ENCODE results near the gene RMC1. TPM values are rescaled to one million over a fixed set of nuclear protein-coding genes. Genes with fewer than 3 reads are reported as not detected.

RMC1 gene
- total and polyA plus RNA-seq, 2 of the 13 experiments (the other 11 are each of a cell fraction or from before 2014, with no cell fraction given): 9.4 to 19.5 TPM

GRCh38 chr18:23565916-23566547, 62.7 kb downstream of the RMC1 start:
- TF ChIP-seq CEBPB (IDR thresholded peaks at IDR 0.05; ENCODE audit: borderline replicate concordance, low read depth, low read length) (peak; percentile 53; the same call in 1 of the 2 replicates), CEBPG (CRISPR knock-in tag; IDR thresholded peaks at IDR 0.05) (peak; percentile 26; the same call in 1 of the 2 replicates)
- TF ChIP-seq, protein P1, sequence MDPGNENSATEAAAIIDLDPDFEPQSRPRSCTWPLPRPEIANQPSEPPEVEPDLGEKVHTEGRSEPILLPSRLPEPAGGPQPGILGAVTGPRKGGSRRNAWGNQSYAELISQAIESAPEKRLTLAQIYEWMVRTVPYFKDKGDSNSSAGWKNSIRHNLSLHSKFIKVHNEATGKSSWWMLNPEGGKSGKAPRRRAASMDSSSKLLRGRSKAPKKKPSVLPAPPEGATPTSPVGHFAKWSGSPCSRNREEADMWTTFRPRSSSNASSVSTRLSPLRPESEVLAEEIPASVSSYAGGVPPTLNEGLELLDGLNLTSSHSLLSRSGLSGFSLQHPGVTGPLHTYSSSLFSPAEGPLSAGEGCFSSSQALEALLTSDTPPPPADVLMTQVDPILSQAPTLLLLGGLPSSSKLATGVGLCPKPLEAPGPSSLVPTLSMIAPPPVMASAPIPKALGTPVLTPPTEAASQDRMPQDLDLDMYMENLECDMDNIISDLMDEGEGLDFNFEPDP (CRISPR knock-in tag; conservative IDR thresholded peaks at IDR 0.05): no peak
- no peak overlapping the region for H3K4me3 ChIP-seq (replicated peaks in 1 of 3; ENCODE audit: insufficient read depth in 1 of 3, low read depth in 2 of 3, low read length in 3 of 3)
- no peaks in the 10 kb centered on the region for H4K20me1 ChIP-seq (ENCODE audit: insufficient read depth, low read length)
- ATAC-seq (no peak), FAIRE-seq (no peak), DNase-seq (ENCODE audit: low spot score) (no peak)
- H2AFZ ChIP-seq (ENCODE audit: low read length): no peak overlapping the region
- ChIA-PET POLR2A (no interaction called here), CTCF (ENCODE audit: low intra/inter-chr PET ratio, low total read pairs) (no interaction called here)
- peaks cover 5% of the 10 kb centered on the region for H3K79me2 ChIP-seq (ENCODE audit: insufficient read depth, low read length)
- BruUV-seq (replicated peaks): no TSS peak
- WGBS (ENCODE audit: low lambda C conversion rate): 81% methylated on average over 3 of the region's 3 CpGs
- no peak overlapping the region for H3K27ac ChIP-seq (ENCODE audit: extremely low read length, insufficient read depth, low read length)
- intact Hi-C loops (cut with micrococcal nuclease; ENCODE audit: unreplicated experiment) (no loop called here), in situ Hi-C loops (cut with HindIII; ENCODE audit: extremely low pct_ligation_motif_present, low pct_unique_long_range_greater_than_20kb) (no loop called here)
- H3K4me1 ChIP-seq (ENCODE audit: insufficient read depth, low read length): peaks cover 44% of the 10 kb centered on the region
- H3K27me3 ChIP-seq (ENCODE audit: control insufficient read depth in 1 of 2, insufficient read depth in 2 of 2, low read length in 2 of 2): no peaks in the 10 kb centered on the region
- H3K9me3 ChIP-seq (ENCODE audit: low read length): no peaks in the 10 kb centered on the region
- H3K36me3 ChIP-seq (replicated peaks in 1 of 2; ENCODE audit: control insufficient read depth in 1 of 2, insufficient read depth in 2 of 2, low read length in 2 of 2): peaks cover 14 to 73% of the 10 kb centered on the region in 2 experiments
- no peak overlapping the region for H3K9ac ChIP-seq (ENCODE audit: insufficient read depth, low read depth, low read length)
- no peak overlapping the region for H3K4me2 ChIP-seq (ENCODE audit: low read depth, low read length)

DNA sequence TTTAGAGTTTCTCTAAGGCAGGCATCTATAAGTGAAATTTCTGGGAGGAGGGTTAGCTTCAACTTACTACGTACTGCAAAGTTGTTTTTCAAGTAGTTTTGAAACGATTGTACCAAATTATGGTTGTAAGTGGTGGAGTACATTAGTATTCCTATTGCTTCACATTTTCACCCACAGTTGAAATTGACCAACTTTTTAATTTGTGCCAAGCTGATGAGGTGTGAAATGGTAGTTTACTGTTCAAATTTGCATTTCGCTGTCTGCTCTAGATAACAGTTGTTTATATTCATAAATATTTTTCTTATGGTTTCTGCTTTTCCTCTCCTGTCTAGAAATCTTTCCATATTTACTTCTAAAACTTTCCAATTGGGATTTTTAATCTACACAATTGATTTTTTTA, 64.4 kb downstream of the RMC1 start:
- H3K79me2 ChIP-seq (ENCODE audit: insufficient read depth, low read length): peaks cover 6% of the 10 kb centered on the region
- 99% methylated on average over 3 of the region's 3 CpGs for WGBS (ENCODE audit: low lambda C conversion rate)
- H3K4me3 ChIP-seq (replicated peaks in 1 of 3; ENCODE audit: insufficient read depth in 1 of 3, low read depth in 2 of 3, low read length in 3 of 3): no peak overlapping the region
- H4K20me1 ChIP-seq (ENCODE audit: insufficient read depth, low read length): no peaks in the 10 kb centered on the region; the same call in 1 of the 2 replicates
- DNase-seq (ENCODE audit: low spot score): no peak
- no peak overlapping the region for H3K4me2 ChIP-seq (ENCODE audit: low read depth, low read length)
- in situ Hi-C loops (cut with HindIII; ENCODE audit: extremely low pct_ligation_motif_present, low pct_unique_long_range_greater_than_20kb): no loop called here
- H3K27ac ChIP-seq (ENCODE audit: extremely low read length, insufficient read depth, low read length): no peak overlapping the region
- H3K9me3 ChIP-seq (ENCODE audit: low read length): no peaks in the 10 kb centered on the region
- CTCF ChIA-PET (ENCODE audit: low intra/inter-chr PET ratio, low total read pairs): no interaction called here
- peaks cover 52% of the 10 kb centered on the region for H3K4me1 ChIP-seq (ENCODE audit: insufficient read depth, low read length)
- H3K36me3 ChIP-seq (replicated peaks in 1 of 2; ENCODE audit: control insufficient read depth in 1 of 2, insufficient read depth in 2 of 2, low read length in 2 of 2): peaks cover 12 to 63% of the 10 kb centered on the region in 2 experiments
- no peak for FAIRE-seq
- BruUV-seq (replicated peaks): no TSS peak
- POLR2A ChIA-PET: no interaction called here
- no peak overlapping the region for H2AFZ ChIP-seq (ENCODE audit: low read length)
- intact Hi-C loops (cut with micrococcal nuclease; ENCODE audit: unreplicated experiment): no loop called here
- no peak for ATAC-seq
- H3K27me3 ChIP-seq (ENCODE audit: control insufficient read depth in 1 of 2, insufficient read depth in 2 of 2, low read length in 2 of 2): no peaks in the 10 kb centered on the region
- no peak overlapping the region for H3K9ac ChIP-seq (ENCODE audit: insufficient read depth, low read depth, low read length)
- TF ChIP-seq ZNF776 (CRISPR knock-in tag; IDR thresholded peaks at IDR 0.05) (no peak), HMGA1 (CRISPR knock-in tag; conservative IDR thresholded peaks at IDR 0.05) (no peak), ZNF484 (CRISPR knock-in tag; IDR thresholded peaks at IDR 0.05; ENCODE audit: borderline replicate concordance, low read depth) (no peak), PHB2 (IDR thresholded peaks at IDR 0.05; ENCODE audit: partially characterized antibody) (no peak), ZNF33A (CRISPR knock-in tag; IDR thresholded peaks at IDR 0.05; ENCODE audit: borderline replicate concordance) (no peak), CTCF (CRISPR knock-in tag; IDR thresholded peaks at IDR 0.05) (no peak), ZNF775 (CRISPR knock-in tag; IDR thresholded peaks at IDR 0.05; ENCODE audit: borderline replicate concordance) (no peak)
- TF ChIP-seq, protein P2, sequence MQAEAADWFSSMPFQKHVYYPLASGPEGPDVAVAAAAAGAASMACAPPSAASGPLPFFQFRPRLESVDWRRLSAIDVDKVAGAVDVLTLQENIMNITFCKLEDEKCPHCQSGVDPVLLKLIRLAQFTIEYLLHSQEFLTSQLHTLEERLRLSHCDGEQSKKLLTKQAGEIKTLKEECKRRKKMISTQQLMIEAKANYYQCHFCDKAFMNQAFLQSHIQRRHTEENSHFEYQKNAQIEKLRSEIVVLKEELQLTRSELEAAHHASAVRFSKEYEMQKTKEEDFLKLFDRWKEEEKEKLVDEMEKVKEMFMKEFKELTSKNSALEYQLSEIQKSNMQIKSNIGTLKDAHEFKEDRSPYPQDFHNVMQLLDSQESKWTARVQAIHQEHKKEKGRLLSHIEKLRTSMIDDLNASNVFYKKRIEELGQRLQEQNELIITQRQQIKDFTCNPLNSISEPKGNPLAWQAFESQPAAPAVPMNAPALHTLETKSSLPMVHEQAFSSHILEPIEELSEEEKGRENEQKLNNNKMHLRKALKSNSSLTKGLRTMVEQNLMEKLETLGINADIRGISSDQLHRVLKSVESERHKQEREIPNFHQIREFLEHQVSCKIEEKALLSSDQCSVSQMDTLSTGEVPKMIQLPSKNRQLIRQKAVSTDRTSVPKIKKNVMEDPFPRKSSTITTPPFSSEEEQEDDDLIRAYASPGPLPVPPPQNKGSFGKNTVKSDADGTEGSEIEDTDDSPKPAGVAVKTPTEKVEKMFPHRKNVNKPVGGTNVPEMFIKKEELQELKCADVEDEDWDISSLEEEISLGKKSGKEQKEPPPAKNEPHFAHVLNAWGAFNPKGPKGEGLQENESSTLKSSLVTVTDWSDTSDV (CRISPR knock-in tag; IDR thresholded peaks at IDR 0.05): no peak

Data from HepG2 (cell line).